Left kidney (tissue), 2 donors: ENCODE results near the gene ZNF512B. TPM values are rescaled to one million over a fixed set of nuclear protein-coding genes. Genes with fewer than 3 reads are reported as not detected.
"Not testable (repeated sequence)": the region's sequence is repeated elsewhere in the genome, so short reads cannot be mapped to it uniquely, and the experiment has no call there.

Source experiments
- DNase-seq: peaks from one replicate; pipeline ENCODE4 v3.0.0-alpha.2; 2013
- polyA plus RNA-seq: library from polyadenylated mRNA; unstranded; fragments of 120-200 nt; gene quantifications from one replicate; pipeline ENCODE4 v1.2.1, GENCODE V29; 2013; ENCODE audit not compliant: insufficient read length

ZNF512B gene
- polyA plus RNA-seq, 1 donor, result 24.7 TPM

DNA sequence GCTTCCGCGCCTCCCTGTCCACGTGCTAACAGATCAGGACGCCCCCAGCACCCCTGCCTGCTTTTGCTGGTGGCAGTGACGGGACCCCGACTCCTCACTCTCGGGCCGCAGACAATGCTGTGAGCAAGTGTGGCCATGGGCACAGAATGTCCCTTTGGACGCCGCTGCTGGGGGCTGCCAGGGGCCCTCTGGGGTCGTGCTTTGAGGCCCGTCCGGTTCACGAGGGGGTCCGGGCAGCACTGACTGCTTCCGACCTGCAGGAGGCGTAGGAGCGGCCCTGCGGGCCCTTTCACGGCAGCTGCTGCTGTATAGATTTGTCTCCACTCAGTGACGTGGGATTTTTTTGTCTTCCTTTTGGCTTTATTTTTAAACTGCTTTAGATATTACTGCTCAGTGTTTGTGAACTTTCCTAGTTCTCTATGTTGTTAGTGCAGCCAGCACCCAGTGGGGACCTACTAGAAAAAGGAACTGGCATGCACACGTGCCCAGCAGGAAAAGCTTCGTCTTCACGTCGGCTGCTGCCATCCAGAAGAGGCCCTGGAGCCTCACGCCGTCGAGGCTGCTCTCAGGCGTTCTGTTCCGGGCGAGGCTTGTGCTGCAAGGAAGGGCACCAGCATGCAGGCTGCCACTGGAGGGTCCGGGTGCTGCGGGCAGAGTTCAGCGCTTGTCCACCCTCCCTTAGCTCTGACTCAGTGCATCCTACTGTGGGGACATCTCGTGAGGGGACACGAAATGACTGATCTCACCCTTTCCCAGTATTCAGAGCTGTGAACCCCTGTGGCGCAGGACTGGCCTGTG lies 35.3 kb downstream of the ZNF512B start:
- DNase-seq, result no peak

DNA sequence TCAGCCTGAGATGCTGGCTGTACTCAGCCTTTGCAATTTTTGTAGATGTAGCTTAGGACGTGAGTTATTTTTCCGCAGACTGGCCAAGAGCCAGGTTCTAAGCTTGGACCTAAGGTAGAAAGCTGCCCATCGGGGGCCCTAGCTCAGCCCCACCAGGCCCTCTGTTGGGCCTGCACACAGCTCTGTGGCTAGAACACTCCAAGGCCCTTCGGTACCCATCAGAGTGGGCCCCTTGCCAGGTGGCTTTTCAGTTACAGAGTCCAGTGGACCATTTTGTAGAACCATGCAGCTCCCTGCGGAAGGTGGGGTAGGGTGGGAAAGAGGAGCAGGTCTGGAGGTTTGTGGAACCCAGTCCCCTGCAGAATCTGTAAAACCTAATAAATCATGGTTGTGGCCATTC lies 36.1 kb downstream of the ZNF512B start:
- DNase-seq, result no peak

DNA sequence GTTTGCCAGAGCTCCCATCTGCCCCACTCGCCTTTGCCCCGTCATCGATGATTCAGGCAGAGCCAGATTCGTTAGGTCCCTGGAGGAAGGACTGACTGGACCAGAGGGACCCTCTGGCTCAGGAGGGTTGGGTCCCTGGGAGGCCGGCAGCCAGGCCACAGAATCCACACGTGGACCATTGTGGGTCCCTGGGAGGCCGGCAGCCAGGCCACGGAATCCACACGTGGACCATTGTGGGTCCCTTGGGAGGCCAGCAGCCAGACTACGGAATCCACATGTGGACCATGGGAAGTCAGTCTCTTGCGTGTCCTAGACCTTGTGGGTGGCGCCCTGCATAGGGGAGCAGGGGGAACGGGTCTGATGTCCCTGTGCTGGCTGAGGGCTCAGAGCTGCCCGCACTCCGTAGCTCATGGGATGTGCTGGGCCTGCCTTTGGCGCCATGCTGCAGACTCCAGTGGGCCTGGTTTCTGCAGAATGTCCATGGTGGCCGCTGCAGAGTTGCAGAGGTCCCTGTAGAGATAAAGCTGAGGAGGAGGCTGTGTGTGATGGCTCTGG lies 37.0 kb downstream of the ZNF512B start:
- DNase-seq, result no peak

DNA sequence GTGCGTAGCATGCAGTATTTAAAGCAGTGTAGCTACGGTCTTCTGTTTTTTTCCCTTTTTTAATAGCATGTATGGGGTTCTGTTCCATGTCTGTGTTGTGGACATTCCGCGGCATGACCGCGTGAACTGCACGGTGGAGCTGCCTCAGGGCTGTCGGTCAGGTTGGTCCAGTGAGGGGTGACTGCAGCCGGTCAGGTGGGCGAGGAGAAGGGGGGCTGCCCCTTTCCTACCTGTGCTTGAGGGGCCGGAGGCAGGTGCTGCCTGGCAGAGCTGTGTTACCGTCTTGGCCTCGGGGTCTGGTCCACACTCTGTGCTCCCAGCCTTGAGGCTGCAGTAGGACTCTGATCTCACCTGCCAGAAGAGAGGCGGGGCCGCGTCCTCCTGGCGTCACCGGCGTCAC lies 38.0 kb downstream of the ZNF512B start:
- no peak for DNase-seq

DNA sequence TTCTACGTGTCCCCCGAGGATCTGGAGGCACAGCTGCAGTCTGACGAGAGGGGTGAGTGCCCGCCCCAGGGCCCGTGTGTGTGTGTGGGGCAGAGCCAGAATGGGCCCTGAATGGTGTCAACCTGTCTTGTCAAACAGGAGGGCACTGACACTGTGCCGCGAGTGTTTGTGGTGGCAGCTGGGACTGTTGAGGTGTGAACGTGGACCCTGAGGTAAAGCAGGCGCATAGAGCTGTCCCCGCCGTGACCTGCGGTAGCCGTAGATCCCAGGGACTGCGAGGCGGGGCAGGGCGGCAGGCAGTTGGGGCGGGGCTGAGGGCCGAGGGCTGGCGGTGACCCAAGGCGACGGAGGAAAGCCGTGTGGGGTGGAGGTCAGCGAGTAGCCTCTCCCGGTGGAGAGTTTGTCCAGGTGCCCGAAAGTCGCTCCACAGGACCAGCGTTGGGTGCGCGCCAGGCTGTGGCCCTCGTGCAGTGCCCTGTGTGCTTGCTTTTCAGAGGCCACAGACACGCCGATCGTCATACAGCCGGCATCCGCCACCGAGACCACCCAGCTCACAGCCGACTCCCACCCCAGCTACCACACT lies 38.7 kb downstream of the ZNF512B start:
- no peak for DNase-seq

DNA sequence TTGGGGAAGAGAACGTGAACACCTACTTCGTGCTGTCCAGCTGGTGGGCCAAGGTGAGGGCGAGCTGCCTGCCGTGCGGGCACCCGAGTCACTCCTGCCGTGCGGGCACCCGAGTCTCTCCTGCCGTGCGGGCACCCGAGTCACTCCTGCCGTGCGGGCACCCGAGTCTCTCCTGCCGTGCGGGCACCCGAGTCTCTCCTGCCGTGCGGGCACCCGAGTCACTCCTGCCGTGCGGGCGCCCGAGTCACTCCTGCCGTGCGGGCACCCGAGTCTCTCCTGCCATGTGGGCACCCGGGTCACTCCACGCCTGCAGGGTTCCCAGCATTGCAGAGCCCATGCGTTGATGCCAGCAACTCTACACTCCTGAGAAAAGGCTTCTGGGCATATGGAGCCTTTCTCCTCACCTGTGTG lies 40.3 kb downstream of the ZNF512B start:
- not testable (repeated sequence) for DNase-seq

DNA sequence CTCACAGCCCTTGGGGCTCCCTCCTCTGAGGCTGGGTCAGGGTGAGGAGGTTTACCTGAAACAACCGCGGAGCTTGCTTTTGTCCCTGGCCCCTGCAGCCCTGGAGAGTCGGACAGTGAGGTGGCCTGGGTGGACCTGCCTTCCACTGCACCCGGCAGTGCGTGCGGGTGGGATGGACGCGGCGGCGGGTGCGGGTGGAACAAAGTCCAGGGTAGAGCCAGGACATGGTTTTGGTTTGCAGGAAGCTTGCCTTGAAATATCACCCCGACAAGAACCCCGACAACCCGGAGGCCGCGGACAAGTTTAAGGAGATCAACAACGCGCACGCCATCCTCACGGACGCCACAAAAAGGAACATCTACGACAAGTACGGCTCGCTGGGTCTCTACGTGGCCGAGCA lies 40.7 kb downstream of the ZNF512B start:
- no peak for DNase-seq

DNA sequence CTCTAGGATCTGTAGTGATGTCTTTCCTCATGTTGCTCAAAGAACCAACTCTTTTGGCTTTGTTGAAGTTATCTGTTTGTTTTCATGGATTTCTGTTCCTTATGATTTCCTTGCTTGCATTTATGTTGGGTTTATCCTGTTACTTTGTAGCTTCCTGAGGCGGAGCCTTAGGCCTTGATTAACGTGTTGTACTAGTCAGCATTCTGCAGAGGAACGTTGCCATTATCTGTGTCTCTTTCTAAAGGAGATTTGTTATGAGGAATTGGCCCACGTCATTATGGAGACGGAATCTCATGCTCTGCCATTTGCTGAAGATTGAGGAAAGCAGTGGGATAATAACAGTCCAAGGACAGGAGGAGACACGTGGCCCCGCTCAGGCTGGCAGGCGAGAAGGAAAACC lies 43.4 kb downstream of the ZNF512B start:
- no peak for DNase-seq

DNA sequence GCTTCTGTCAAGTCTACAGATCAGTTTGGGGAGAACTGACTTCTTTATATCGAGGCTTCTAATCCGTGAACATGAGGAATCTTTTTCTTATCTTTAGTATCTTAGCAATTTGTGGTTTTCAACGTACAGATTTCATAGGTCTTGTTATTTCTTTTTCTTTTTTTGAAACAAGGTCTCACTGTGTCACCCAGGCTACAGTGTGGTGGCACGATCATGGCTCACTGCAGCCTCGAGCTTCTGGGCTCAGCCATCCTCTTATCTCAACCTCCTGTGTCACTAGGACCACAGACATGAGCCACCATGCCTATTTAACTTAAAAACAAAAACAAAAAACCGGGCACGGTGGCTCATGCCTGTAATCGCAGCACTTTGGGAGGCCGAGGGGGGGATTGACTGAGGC lies 45.5 kb downstream of the ZNF512B start:
- no peak for DNase-seq

DNA sequence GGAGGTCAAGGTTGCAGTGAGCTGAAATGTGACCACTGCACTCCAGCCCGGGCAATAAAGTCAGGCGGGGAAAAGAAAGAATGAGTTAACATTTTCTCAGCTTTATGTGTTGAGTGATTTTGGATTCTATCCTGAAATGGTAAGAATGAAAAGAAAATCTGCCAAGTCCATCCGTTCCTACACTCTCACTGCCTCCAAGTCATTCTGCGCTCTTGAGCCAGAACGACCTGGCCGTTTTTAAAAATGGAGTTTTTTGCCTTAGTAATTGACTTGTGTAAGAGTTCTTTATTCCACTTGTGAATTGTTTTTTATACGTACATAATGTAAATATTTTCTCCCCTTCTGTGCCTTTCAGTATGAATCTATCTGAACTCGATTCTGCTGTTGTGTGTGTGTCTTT lies 46.1 kb downstream of the ZNF512B start:
- no peak for DNase-seq

DNA sequence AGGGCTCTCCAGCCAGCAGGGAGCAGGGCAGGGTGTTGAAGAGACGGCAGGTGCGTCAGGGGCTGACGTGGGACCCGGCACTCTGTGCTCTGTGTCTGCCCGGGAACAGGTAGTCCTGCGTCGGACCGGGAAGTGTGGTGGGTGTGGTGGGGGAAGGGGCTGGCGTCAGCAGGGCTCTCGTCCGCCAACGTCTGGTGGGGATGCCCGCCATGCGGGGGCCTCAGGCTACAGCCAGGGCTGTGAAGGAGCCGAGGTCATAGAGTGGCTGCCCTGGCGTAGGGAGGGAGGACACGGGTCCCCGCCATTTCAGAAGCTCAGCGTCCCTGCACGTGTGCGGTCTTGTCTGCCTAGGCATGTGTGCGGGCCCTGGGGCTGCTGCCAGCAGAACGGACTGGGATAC lies 49.5 kb downstream of the ZNF512B start:
- no peak for DNase-seq

DNA sequence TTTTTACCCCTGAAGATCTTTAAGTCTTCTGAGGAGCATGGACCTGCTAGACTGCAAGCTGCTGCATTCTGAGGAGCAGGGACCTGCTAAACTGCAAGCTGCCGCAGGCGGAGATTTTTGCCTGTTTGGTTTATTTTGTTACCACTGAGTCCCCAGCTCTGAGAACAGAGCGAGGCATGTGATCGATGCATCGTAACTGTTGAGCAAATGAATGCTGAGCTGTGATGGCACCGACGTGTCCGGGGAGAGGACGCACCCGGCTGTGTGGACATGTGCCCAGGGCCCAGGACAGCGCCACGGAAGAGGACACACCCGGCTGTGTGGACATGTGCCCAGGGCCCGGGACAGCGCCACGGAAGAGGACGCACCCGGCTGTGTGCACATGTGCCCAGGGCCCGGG lies 50.6 kb downstream of the ZNF512B start:
- no peak for DNase-seq

DNA sequence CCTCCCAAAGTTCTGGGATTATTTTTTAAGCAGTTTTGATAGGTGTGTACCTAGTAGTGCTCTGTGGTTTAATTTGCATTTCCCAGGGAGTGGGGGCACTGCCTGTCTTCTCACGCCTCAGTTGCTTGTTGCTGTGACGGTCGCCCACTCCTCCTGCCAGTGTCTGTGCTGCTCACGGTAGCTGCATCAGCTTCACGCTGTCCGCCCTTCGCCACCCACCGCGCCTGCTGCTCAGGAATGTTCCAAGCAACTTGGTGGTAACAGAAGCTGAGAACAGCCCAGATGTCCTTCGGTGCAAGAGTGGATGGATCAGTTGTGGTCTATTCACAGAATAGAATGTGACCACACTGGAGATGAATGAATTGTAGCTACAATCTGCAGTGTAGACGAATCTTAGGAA lies 51.9 kb downstream of the ZNF512B start:
- no peak for DNase-seq

DNA sequence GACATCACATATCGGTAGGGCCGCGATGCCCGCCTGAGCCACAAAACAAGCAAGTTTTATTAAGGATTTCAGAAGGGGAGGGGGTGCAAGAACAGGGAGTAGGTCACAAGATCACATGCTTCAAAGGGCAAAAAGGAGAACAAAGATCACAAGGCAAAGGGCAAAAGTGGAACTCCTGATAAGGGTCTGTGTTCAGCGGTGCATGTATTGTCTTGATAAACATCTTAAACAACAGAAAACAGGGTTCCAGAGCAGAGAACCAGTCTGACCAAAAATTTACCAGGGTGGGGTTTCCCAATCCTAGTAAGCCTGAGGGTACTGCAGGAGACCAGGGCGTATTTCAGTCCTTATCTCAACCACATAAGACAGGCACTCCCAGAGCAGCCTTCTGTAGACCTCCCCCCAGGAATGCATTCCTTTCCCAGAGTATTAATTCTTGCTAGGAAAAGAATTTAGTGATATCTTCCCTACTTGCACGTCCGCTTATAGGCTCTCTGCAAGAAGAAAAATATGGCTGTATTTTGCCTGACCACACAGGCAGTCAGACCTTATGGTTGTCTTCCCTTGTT lies 53.3 kb downstream of the ZNF512B start:
- DNase-seq, result not testable (repeated sequence)

DNA sequence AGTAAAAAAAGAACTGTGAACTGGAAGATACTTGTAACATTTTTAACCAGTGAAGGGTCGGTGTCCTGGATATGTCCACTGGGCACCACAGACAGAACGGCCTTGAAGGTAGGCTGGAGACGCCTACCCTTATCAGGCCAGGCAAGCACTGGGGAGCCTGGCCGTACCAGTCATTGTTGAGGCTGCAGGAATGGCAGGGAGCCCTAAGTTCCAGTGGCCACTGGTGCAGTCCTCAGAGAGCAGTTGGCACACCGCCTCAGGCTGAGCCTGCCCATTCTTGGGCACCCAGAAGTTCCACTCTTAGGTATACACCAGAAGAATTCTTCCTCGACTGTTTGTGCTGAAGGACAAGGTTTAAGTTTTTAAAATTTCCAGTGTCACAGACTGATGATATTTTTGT lies 54.3 kb downstream of the ZNF512B start:
- DNase-seq, result no peak

DNA sequence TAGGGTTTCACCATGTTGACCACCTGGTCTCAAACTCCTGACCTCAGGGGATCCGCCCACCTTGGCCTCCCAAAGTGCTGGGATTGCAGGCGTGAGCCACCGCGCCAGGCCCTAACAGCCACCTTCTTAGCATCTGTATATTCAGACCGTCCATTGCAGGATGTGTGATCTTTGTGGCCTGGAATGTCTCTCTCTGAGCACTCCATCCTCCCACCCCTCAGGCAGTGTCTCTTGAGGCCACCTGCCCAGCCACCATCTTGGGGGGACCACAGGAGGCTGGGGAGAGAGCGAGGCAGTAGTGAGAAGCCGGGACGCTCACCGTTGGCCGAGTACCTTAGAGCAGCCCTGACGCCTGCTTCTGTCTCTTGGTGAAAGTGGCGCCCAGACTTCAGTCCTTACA lies 56.0 kb downstream of the ZNF512B start:
- DNase-seq, result no peak

DNA sequence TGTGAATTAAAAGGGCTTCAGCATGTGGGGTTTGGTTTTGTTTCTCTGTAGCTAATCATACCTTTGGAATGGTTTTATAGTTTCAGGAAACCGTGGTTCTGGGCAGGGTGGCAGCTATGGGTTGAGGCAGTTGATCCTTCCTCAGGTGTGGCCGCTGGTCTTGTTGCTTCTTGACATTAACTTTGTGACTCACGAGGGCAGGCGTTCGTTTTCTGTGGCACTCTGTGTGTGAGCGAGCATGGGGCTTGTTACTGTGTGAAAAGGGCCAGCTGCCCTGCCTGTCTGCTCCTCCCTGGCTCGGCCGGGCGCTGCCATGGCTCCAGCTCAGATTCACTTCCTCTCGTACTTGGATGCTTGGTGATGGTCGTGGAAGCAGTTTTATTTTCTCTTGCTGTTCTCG lies 58.6 kb downstream of the ZNF512B start:
- DNase-seq, result no peak

DNA sequence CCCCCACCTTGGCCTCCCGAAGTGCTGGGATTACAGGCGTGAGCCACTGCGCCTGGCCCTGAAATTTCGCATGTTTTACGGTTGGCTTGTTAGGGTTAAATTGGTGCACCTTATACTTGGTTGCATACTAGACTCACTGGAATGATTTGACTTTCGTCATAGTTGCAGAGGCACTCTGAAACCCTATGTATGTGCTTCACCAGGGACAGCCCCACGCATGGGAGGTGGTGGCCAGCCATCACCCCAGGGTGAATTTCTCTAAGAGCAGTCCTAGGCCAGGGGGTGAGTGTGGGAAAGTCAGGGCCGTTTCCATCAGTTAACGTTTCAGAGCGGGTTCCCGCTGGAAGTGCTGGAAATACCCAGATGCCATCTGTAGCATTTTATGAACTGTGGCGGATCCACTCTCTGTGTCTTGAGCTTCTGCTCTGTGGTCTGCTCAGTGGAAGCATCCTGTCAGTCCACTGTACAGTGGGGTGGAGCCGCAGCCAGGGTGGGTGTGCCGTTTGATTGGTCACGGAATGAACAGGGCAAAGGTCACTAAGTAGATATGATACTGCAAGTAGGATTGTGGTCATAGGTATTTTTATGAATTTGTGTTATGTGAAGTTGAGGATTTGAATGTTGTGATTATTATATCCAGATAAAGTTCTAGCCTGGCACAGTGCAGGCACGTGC lies 61.6 kb downstream of the ZNF512B start:
- no peak for DNase-seq
